Brain microvascular endothelial cell (primary cell): Measurements from ENCODE around the gene DNM1.
A peak's percentile ranks its signal among the peaks of the same experiment; 100 is the strongest.

ENCODE experiments used
- DNase-seq: peaks from one replicate; pipeline ENCODE4 v3.0.0-alpha.2; 2020
- H3K27ac ChIP-seq: fragments of 250-450 bp; sonication (Bioruptor Pico); 2 replicates; pipeline ENCODE4 v1.5.1; 2020; ENCODE audit warnings: mild to moderate bottlenecking, moderate library complexity
- H3K27me3 ChIP-seq: fragments of 250-450 bp; sonication (Bioruptor Pico); replicated peaks from 2 replicates; pipeline ENCODE4 v1.5.1; 2020; ENCODE audit warnings: mild to moderate bottlenecking
- H3K36me3 ChIP-seq: fragments of 250-450 bp; sonication (Bioruptor Pico); replicated peaks from 2 replicates; pipeline ENCODE4 v1.5.1; 2020; ENCODE audit warnings: mild to moderate bottlenecking
- H3K4me3 ChIP-seq: 2 replicates; pipeline ENCODE4 v1.5.1; 2011; ENCODE audit warnings: low read depth, mild to moderate bottlenecking, control low read depth, low read length, moderate library complexity
- in situ Hi-C: cut with HindIII; loops from 2 replicates; pipeline ENCODE4 v1.10.0; 2017; ENCODE audit warnings: low sequenced_read_pairs, low pct_ligation_motif_present
- TF ChIP-seq, protein P1 (sequence below): IDR thresholded peaks from 2 replicates; pipeline ENCODE4 v1.5.1; 2011; ENCODE audit warnings: low read depth, mild to moderate bottlenecking, moderate library complexity, low read length, control low read depth, inconsistent platforms; ENCODE audit errors: missing control alignments

The DNM1 gene

DNA sequence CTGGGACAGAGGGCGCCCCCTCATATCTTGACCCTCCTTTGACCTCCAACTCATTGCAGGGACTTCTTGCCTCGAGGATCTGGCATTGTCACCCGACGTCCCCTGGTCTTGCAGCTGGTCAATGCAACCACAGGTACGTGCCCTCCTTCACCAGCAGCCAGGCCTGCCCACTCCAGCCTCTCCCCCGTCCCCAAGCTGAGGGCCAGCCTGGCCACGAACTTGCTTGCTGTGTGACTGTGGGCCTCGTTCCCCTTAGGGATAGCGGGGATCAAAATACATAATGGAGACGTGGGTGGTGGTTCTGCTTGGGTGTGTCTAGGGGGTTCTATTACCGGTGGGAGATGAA, 15.0 kb downstream of the DNM1 start:
- Histone ChIP-seq H3K36me3 (no peaks in the 10 kb centered on the region), H3K4me3 (peak overlapping the region; percentile 46), H3K27ac (no peak overlapping the region), H3K27me3 (no peaks in the 10 kb centered on the region)
- DNase-seq: no peak
- TF ChIP-seq, protein P1, sequence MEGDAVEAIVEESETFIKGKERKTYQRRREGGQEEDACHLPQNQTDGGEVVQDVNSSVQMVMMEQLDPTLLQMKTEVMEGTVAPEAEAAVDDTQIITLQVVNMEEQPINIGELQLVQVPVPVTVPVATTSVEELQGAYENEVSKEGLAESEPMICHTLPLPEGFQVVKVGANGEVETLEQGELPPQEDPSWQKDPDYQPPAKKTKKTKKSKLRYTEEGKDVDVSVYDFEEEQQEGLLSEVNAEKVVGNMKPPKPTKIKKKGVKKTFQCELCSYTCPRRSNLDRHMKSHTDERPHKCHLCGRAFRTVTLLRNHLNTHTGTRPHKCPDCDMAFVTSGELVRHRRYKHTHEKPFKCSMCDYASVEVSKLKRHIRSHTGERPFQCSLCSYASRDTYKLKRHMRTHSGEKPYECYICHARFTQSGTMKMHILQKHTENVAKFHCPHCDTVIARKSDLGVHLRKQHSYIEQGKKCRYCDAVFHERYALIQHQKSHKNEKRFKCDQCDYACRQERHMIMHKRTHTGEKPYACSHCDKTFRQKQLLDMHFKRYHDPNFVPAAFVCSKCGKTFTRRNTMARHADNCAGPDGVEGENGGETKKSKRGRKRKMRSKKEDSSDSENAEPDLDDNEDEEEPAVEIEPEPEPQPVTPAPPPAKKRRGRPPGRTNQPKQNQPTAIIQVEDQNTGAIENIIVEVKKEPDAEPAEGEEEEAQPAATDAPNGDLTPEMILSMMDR: no peak
- in situ Hi-C loops: no loop called here

DNA sequence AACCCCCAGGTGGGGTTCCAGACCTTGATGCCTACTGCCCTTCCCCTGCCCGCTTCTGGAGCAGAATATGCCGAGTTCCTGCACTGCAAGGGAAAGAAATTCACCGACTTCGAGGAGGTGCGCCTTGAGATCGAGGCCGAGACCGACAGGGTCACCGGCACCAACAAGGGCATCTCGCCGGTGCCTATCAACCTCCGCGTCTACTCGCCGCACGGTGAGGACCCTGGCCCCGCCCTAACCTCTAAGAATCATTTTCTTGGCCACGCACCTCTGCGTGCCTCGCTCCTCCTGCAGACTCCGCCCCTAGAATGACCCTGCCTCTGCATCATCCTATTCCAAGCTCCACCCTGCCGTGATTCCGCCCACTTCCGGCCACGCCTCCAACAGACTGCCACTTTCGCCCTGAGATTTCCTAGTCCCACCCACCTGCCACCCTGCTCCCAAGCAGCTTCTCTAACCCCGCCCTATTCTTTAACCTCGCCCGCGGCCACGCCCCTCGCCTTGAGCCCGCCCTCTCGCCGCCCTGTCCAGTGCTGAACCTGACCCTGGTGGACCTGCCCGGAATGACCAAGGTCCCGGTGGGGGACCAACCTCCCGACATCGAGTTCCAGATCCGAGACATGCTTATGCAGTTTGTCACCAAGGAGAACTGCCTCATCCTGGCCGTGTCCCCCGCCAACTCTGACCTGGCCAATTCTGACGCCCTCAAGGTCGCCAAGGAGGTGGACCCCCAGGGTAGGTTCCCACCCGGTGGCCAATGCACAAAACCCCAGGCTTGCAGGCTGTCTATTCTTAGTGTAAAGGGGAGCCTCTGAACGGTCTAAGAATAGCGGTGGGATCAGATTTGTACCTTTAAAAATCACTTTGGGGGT, 15.6 kb downstream of the DNM1 start:
- Histone ChIP-seq H3K4me3 (peak overlapping the region; percentile 46), H3K36me3 (no peaks in the 10 kb centered on the region), H3K27ac (no peak overlapping the region), H3K27me3 (no peaks in the 10 kb centered on the region)
- in situ Hi-C loops: no loop called here
- TF ChIP-seq, protein P1: no peak
- peak; percentile 81 for DNase-seq

DNA sequence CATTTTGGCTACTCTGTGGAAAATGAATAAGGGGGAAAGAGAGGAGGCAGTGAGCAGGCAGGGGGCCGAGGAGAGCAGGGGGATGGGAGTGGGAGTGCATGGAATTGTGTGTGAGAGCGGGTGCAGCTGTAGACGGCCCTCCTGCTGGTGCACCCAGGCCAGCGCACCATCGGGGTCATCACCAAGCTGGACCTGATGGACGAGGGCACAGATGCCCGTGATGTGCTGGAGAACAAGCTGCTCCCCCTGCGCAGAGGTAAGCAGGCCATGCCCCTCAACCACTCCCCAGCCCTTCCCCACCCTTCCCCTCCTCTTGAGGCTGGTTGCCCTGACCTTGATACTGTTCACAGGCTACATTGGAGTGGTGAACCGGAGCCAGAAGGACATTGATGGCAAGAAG, 16.7 kb downstream of the DNM1 start:
- Histone ChIP-seq H3K36me3 (no peaks in the 10 kb centered on the region), H3K4me3 (no peak overlapping the region), H3K27me3 (no peaks in the 10 kb centered on the region), H3K27ac (no peak overlapping the region)
- no peak for DNase-seq
- TF ChIP-seq, protein P1: no peak
- in situ Hi-C loops: no loop called here

DNA sequence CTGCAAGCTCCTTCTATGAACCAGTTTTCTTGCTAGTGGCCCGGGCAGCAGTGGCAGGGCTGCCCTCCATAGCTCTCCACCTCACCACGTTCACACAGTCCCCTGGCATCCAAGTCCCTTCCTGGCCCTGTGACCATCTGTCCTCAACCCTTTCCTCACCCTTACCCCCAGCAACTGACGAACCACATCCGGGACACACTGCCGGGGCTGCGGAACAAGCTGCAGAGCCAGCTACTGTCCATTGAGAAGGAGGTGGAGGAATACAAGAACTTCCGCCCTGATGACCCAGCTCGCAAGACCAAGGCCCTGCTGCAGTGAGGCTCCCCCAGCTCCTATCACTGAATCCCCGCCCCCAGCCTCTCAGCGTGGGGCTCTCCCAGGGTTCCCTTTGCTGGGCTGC, 18.8 kb downstream of the DNM1 start:
- in situ Hi-C loops: no loop called here
- Histone ChIP-seq H3K27me3 (no peaks in the 10 kb centered on the region), H3K4me3 (no peak overlapping the region), H3K27ac (no peak overlapping the region), H3K36me3 (no peaks in the 10 kb centered on the region)
- TF ChIP-seq, protein P1: no peak
- DNase-seq: no peak

DNA sequence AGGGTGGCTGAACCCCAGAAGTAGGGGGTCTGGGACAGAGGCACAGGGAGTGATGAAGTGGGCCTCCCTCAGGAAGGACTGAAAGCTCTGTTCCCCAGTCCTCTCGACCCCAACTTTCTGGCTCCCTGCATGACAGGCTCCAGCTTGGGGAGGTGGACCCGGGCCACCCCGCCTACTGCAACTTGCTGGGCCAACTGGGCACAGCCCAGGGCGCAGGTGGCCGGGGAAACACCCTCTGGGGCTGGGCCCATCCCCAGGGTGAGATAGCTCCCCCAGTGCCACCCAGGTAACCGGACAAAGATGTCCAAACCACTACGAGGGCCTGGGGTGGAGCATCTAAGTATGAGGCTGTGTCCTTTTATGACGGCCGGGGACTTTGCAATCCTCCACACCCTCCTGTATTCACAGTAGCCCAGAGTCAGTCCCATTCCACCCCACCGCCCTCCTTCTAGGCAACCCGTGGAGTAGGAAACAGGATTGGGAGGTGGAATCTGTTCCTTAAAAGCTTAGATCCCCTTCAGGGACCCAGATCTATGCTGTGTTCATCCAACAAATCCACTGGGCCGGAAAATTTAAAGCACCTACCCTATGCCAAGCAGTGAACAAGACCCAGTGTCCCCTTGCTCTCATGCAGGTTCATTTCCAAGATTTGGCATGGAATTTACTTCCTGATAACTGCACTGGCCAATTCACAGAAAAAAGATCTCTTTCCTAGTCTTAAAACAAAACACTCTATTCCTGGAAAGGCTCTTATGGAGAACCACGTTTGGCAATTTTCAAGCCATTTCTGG, 19.9 kb downstream of the DNM1 start:
- no peak for DNase-seq
- TF ChIP-seq, protein P1: no peak
- H3K27ac ChIP-seq: no peak overlapping the region
- no peak overlapping the region for H3K4me3 ChIP-seq
- H3K27me3 ChIP-seq: no peaks in the 10 kb centered on the region
- no peaks in the 10 kb centered on the region for H3K36me3 ChIP-seq
- in situ Hi-C loops: no loop called here
